Endothelial cell of umbilical vein (primary cell): ENCODE data around the gene FAAH. TPM values are rescaled to one million over a fixed set of nuclear protein-coding genes. Genes with fewer than 3 reads are reported as not detected.

Source experiments
- BruUV-seq: library from RNA; stranded (reverse); fragments of 400-500 nt; replicated peaks from 2 replicates; lab custom pipeline; 2021; lab: Mats Ljungman, UMichigan
- CTCF ChIA-PET: fragments of 300-600, 350-600 bp; sonication (Branson Sonifier 250); formaldehyde crosslinking; loops from one replicate; lab custom pipeline; 2021; ENCODE audit warnings: antibody characterized with exemption, inconsistent platforms; lab: Charles Lee
- POLR2A ChIA-PET: fragments of 300-600, 350-600 bp; sonication (Branson Sonifier 250); formaldehyde crosslinking; loops from one replicate; lab custom pipeline; 2021; ENCODE audit warnings: antibody characterized with exemption, inconsistent platforms; lab: Charles Lee
- DNase-seq: peaks from one replicate; pipeline ENCODE4 v3.0.0-alpha.2; 2011; ENCODE audit warnings: low read depth, low spot score
- FAIRE-seq: peaks from 2 replicates; lab custom pipeline; 2011; peaks lifted over from hg19 to GRCh38; lab: Jason Lieb, UNC
- H2AFZ ChIP-seq: 2 replicates; pipeline ENCODE4 v1.6.0; 2012; ENCODE audit warnings: low read depth, low read length, control low read depth, inconsistent platforms
- H3K27ac ChIP-seq: 2 replicates; pipeline ENCODE4 v1.5.1; 2011; ENCODE audit warnings: low read depth, mild to moderate bottlenecking, control low read depth, low read length, moderate library complexity; ENCODE audit not compliant: insufficient read depth
- H3K27me3 ChIP-seq, 2 experiments: 2 replicates each; pipeline versions ENCODE4 v1.6.0 to v1.6.1; 2011; ENCODE audit warnings: low read length in 2 of 2, mixed read lengths in 1 of 2; ENCODE audit not compliant: control insufficient read depth in 2 of 2, insufficient read depth in 2 of 2
- H3K36me3 ChIP-seq, 2 experiments: 2 replicates in 1 of 2; 3 replicates in 1 of 2; pipeline ENCODE4 v1.5.1; 2011; ENCODE audit warnings: low read length in 2 of 2, mild to moderate bottlenecking in 1 of 2, moderate library complexity in 1 of 2; ENCODE audit not compliant: control insufficient read depth in 2 of 2, insufficient read depth in 2 of 2; ENCODE audit errors: extremely low read depth in 1 of 2
- H3K4me1 ChIP-seq: 3 replicates; pipeline ENCODE4 v1.5.1; 2011; ENCODE audit warnings: mild to moderate bottlenecking, low read length; ENCODE audit not compliant: control insufficient read depth, insufficient read depth; ENCODE audit errors: extremely low read depth
- H3K4me2 ChIP-seq: 2 replicates; pipeline ENCODE4 v1.6.1; 2011; ENCODE audit warnings: low read length, control low read depth, mixed read lengths; ENCODE audit not compliant: insufficient read depth
- H3K4me3 ChIP-seq, 3 experiments: fragments of 200-600 bp in 1 of 3; sonication (generic), shearing (Covaris generic) in 1 of 3; replicated peaks in 1 of 3; 2 replicates each; pipeline ENCODE4 v1.5.1; 2011 to 2016; ENCODE audit warnings: control low read depth in 3 of 3, low read length in 3 of 3, mild to moderate bottlenecking in 2 of 3, inconsistent platforms in 1 of 3, low read depth in 1 of 3, moderate library complexity in 1 of 3; ENCODE audit not compliant: insufficient read depth in 1 of 3
- H3K79me2 ChIP-seq: 2 replicates; pipeline ENCODE4 v1.6.0; 2012; ENCODE audit warnings: low read length, inconsistent platforms; ENCODE audit not compliant: control insufficient read depth, insufficient read depth
- H3K9ac ChIP-seq: replicated peaks from 2 replicates; pipeline ENCODE3; 2011; ENCODE audit warnings: low read length, control low read depth; ENCODE audit not compliant: insufficient read depth; ENCODE audit errors: extremely low read depth
- H3K9me1 ChIP-seq: replicated peaks from 3 replicates; pipeline ENCODE4 v1.6.0; 2011; ENCODE audit warnings: mild to moderate bottlenecking, low read length; ENCODE audit not compliant: control insufficient read depth, insufficient read depth; ENCODE audit errors: extremely low read depth
- H3K9me3 ChIP-seq: replicated peaks from 2 replicates; pipeline ENCODE4 v1.5.1; 2012; ENCODE audit warnings: low read length, inconsistent platforms; ENCODE audit not compliant: control insufficient read depth, insufficient read depth
- H4K20me1 ChIP-seq: replicated peaks from 2 replicates; pipeline ENCODE3; 2011; ENCODE audit warnings: mild to moderate bottlenecking, low read length; ENCODE audit not compliant: control insufficient read depth, insufficient read depth; ENCODE audit errors: extremely low read depth
- EZH2 ChIP-seq: IDR thresholded peaks from 2 replicates; pipeline ENCODE4 v1.6.1; 2012; ENCODE audit warnings: borderline replicate concordance, low read depth, mild to moderate bottlenecking, moderate library complexity, low read length, inconsistent platforms; ENCODE audit not compliant: severe bottlenecking
- FOS ChIP-seq: IDR thresholded peaks from 2 replicates; pipeline ENCODE4 v1.6.1; 2011; ENCODE audit warnings: mild to moderate bottlenecking, low read length, moderate library complexity, borderline replicate concordance; ENCODE audit not compliant: insufficient read depth
- GATA2 ChIP-seq: IDR thresholded peaks from 2 replicates; pipeline ENCODE4 v1.7.0; 2011; ENCODE audit warnings: low read depth, mild to moderate bottlenecking, moderate library complexity, mixed read lengths, low read length; ENCODE audit not compliant: insufficient read length, insufficient read depth
- JUN ChIP-seq: IDR thresholded peaks from 2 replicates; pipeline ENCODE4 v1.6.1; 2011; ENCODE audit warnings: borderline replicate concordance, low read depth; ENCODE audit not compliant: insufficient read length, insufficient read depth
- MYC ChIP-seq: IDR thresholded peaks from one replicate; pipeline ENCODE4 v1.6.1; 2011; ENCODE audit warnings: mild to moderate bottlenecking, low read depth, low read length
- POLR2A ChIP-seq: IDR thresholded peaks from 2 replicates; pipeline ENCODE4 v1.6.1; 2012; ENCODE audit warnings: low read depth, mild to moderate bottlenecking, control low read depth, low read length
- POLR2AphosphoS5 ChIP-seq: IDR thresholded peaks from 2 replicates; pipeline ENCODE4 v1.6.1; 2012; ENCODE audit warnings: low read depth, mild to moderate bottlenecking, control low read depth, low read length, moderate library complexity; ENCODE audit not compliant: insufficient read depth
- dilution Hi-C: fragments of 300-500 bp; cut with MboI; formaldehyde crosslinking; loops from one replicate; pipeline ENCODE4 v1.15.0; 2019; ENCODE audit warnings: low sequenced_read_pairs; ENCODE audit not compliant: extremely low pct_ligation_motif_present
- intact Hi-C: fragments of 100-400 bp; cut with micrococcal nuclease; formaldehyde crosslinking; loops from one replicate; pipeline ENCODE4 v1.10.0; 2022
- polyA plus RNA-seq, 4 experiments: library from polyadenylated mRNA; depleted of rRNA in 3 of 4; stranded (reverse) in 3 of 4; unstranded in 1 of 4; fragments of >200 nt; gene quantifications; 2 replicates each; pipeline versions ENCODE4 v1.2.1 to v1.2.3, GENCODE V29; 2011 to 2012; ENCODE audit warnings: missing spikeins in 1 of 4
- total RNA-seq: library from RNA; stranded (reverse); gene quantifications from 2 replicates; pipeline ENCODE4 v1.2.3, GENCODE V29; 2021
- TF ChIP-seq, protein P1 (sequence below), 2 donors: IDR thresholded peaks; 1 replicate in 1 of 2; 2 replicates in 1 of 2; pipeline ENCODE4 v1.5.1; 2011; ENCODE audit warnings: low read length in 2 of 2, mild to moderate bottlenecking in 2 of 2, moderate library complexity in 2 of 2, control low read depth in 1 of 2, inconsistent platforms in 1 of 2, low read depth in 1 of 2; ENCODE audit not compliant: insufficient read depth in 1 of 2; ENCODE audit errors: extremely low read depth in 1 of 2
- TF ChIP-seq, protein P2 (sequence below): IDR thresholded peaks from 2 replicates; pipeline ENCODE4 v1.6.1; 2011; ENCODE audit not compliant: insufficient read depth, insufficient read length

FAAH gene
- total and polyA plus RNA-seq, 2 donors (not counting 3 experiments of a cell fraction or from before 2014, with no cell fraction given): 0.47 to 1.5 TPM

DNA sequence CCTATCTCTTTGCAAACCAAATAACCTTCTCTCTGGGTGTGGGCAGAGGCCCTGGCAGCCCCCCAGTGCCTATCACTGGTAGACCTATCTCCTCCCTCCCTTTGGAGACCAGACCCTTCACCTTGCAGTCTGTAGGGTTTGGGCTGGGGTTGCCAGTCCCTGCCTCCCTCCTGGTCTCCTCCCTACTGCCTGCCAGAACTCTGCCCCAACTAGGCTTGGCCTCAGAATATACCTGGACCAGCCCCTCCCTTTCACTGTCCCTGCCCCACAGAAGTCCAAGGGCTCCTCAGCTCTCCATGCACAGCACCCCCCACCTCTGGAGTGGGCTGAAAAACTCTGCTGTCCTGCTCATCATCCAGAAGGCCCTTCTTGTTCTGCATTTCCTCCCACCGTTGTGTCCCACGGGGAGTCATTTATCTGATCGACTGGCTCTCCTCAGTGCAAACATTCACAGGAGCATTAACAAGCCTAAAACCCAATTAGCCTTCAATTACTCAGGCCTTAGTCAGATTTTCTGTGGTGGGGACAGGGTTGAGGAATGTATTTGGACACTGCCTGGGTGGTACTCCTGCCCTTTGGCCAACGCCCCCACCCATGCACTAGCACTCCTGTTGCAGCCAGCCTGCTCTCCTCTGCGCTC is 67.8 kb downstream of the FAAH start:
- Histone ChIP-seq H3K4me2 (no peak overlapping the region), H2AFZ (no peak overlapping the region), H4K20me1 (no peaks in the 10 kb centered on the region), H3K4me3 (no peak overlapping the region), H3K79me2 (no peaks in the 10 kb centered on the region), H3K9ac (no peak overlapping the region), H3K36me3 (no peaks in the 10 kb centered on the region), H3K4me1 (peaks cover 1% of the 10 kb centered on the region), H3K27me3 (peaks cover 20 to 36% of the 10 kb centered on the region in 2 experiments), H3K27ac (no peak overlapping the region), H3K9me3 (no peaks in the 10 kb centered on the region), H3K9me1 (no peaks in the 10 kb centered on the region)
- BruUV-seq: no TSS peak
- intact Hi-C loops (no loop called here), dilution Hi-C loops (no loop called here)
- TF ChIP-seq POLR2AphosphoS5 (no peak), POLR2A (no peak), EZH2 (no peak), FOS (no peak), GATA2 (no peak), JUN (no peak), MYC (no peak)
- TF ChIP-seq, protein P1, sequence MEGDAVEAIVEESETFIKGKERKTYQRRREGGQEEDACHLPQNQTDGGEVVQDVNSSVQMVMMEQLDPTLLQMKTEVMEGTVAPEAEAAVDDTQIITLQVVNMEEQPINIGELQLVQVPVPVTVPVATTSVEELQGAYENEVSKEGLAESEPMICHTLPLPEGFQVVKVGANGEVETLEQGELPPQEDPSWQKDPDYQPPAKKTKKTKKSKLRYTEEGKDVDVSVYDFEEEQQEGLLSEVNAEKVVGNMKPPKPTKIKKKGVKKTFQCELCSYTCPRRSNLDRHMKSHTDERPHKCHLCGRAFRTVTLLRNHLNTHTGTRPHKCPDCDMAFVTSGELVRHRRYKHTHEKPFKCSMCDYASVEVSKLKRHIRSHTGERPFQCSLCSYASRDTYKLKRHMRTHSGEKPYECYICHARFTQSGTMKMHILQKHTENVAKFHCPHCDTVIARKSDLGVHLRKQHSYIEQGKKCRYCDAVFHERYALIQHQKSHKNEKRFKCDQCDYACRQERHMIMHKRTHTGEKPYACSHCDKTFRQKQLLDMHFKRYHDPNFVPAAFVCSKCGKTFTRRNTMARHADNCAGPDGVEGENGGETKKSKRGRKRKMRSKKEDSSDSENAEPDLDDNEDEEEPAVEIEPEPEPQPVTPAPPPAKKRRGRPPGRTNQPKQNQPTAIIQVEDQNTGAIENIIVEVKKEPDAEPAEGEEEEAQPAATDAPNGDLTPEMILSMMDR (IDR thresholded peaks at IDR 0.05; ENCODE audit: extremely low read depth in 1 of 2, insufficient read depth in 1 of 2, low read depth in 1 of 2, low read length in 2 of 2): no peak
- TF ChIP-seq, protein P2, sequence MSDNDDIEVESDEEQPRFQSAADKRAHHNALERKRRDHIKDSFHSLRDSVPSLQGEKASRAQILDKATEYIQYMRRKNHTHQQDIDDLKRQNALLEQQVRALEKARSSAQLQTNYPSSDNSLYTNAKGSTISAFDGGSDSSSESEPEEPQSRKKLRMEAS: no peak
- DNase-seq (no peak), FAIRE-seq (no peak)
- ChIA-PET CTCF (no interaction called here), POLR2A (no interaction called here)

Other genes with a start within 250 kb of the FAAH start
- 0.37 and 0.88 TPM in 2 replicates for gene TSPAN1, start 219.2 kb upstream of the FAAH start, total RNA-seq
- 0.65 and 0.91 TPM in 2 replicates for gene TSPAN1, start 219.2 kb upstream of the FAAH start, polyA plus RNA-seq
- gene P3R3URF, start 217.8 kb upstream of the FAAH start, total RNA-seq: not detected in 2 replicates
- gene P3R3URF, start 217.8 kb upstream of the FAAH start, polyA plus RNA-seq: not detected in 2 replicates
- 64.4 and 66.9 TPM in 2 replicates for gene POMGNT1, start 195.9 kb upstream of the FAAH start, total RNA-seq
- gene POMGNT1, start 195.9 kb upstream of the FAAH start, polyA plus RNA-seq: 64.3 and 67.5 TPM in 2 replicates
- 2.4 and 3.4 TPM in 2 replicates for gene LURAP1, start 191.0 kb upstream of the FAAH start, total RNA-seq
- gene LURAP1, start 191.0 kb upstream of the FAAH start, polyA plus RNA-seq: 2.3 and 2.5 TPM in 2 replicates
- 18.9 and 19.7 TPM in 2 replicates for gene RAD54L, start 146.6 kb upstream of the FAAH start, total RNA-seq
- gene RAD54L, start 146.6 kb upstream of the FAAH start, polyA plus RNA-seq: 10.1 and 10.5 TPM in 2 replicates
- 69.2 and 71.5 TPM in 2 replicates for gene LRRC41, start 90.7 kb upstream of the FAAH start, total RNA-seq
- gene LRRC41, start 90.7 kb upstream of the FAAH start, polyA plus RNA-seq: 91.1 and 105 TPM in 2 replicates
- gene UQCRH, start 90.6 kb upstream of the FAAH start, total RNA-seq: 253 and 266 TPM in 2 replicates
- gene UQCRH, start 90.6 kb upstream of the FAAH start, polyA plus RNA-seq: 301 and 527 TPM in 2 replicates
- 21.6 and 22.4 TPM in 2 replicates for gene NSUN4, start 53.5 kb upstream of the FAAH start, total RNA-seq
- gene NSUN4, start 53.5 kb upstream of the FAAH start, polyA plus RNA-seq: 18.6 and 23.4 TPM in 2 replicates
- gene DMBX1, start 95.5 kb downstream of the FAAH start, total RNA-seq: not detected in 2 replicates
- not detected in 2 replicates for gene DMBX1, start 95.5 kb downstream of the FAAH start, polyA plus RNA-seq
- gene KNCN, start 157.3 kb downstream of the FAAH start, total RNA-seq: not detected in 2 replicates
- not detected in 2 replicates for gene KNCN, start 157.3 kb downstream of the FAAH start, polyA plus RNA-seq
- 37.3 and 42.6 TPM in 2 replicates for gene MKNK1, start 210.0 kb downstream of the FAAH start, total RNA-seq
- 28.9 and 32.9 TPM in 2 replicates for gene MKNK1, start 210.0 kb downstream of the FAAH start, polyA plus RNA-seq
- gene MOB3C, start 222.5 kb downstream of the FAAH start, total RNA-seq: 6.5 and 8.4 TPM in 2 replicates
- 6.1 and 7.0 TPM in 2 replicates for gene MOB3C, start 222.5 kb downstream of the FAAH start, polyA plus RNA-seq